HG02798 (cell line): Measurements from ENCODE around the gene TAP2.

Source experiments
- ATAC-seq: cut with Tn5 transposase; IDR thresholded peaks from one replicate; pipeline ENCODE4 v1.9.1; 2021; ENCODE audit warnings: mild to moderate bottlenecking; ENCODE audit not compliant: unreplicated experiment, poor library complexity

The TAP2 gene

DNA sequence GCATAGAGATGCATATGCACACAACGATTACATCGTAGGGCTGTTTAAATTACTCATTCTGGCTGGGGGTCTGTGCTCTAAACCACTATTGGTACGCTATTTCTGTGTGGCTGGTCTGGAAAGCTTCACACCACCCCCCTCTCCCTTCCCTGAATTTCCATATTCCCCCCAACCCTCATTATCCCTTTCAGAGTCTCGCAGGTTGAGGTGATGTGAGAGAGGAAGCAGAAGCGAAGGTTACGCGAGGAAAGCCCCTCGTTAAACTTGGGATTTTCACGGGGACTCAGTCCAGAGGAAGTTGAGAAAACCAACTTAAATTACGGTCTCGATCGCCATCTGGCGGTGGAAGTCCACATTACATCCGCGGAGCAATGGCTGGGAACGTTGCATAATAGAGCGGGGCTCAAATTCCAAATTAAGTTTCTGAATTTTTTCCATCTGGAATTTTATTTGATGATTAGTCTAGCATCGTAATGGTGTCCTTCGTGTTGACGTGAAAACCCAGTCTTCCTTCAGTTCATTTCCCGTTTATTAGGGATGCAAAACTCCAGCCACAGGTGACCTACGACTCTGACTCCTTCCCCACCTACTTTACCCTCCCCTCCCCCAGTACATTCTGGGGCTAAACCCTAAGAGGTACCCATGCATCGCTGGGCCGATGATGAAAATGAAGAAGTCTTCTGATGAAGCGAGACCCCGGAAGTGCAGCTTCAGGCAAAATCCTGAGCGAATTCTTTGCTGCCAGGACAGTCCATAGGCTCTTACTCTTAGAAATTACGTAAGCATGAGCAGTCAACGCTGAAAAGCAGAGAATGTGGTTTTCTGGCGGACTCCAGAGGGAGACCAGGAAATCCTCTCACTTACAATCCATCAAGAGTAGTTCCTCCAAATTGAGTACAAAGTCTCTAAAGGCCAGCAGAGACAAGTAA, 41.4 kb downstream of the TAP2 start:
- ATAC-seq, result no peak

DNA sequence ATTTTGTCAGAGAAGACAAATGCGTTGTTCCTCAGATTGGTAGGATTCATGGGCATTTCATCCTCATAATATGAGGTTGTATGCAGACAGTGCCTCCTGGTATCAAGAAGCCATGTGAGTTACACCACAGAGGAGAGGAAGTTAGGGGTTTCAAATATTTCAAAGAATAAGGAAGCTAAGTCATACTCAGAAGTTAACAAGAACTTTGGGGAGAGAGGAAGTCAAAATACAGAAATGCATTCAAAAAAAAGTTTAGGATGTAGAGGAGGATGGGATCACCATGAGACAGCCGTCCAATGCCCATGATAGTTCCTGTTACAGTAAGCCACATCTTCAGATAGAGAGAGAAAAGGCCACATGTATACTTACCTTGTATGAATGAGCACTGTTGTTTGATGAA, 44.0 kb downstream of the TAP2 start:
- ATAC-seq, result no peak

- no peak for ATAC-seq
These were observed 45.6 kb downstream of the TAP2 start for GRCh38 chr6:32792901-32793435.

DNA sequence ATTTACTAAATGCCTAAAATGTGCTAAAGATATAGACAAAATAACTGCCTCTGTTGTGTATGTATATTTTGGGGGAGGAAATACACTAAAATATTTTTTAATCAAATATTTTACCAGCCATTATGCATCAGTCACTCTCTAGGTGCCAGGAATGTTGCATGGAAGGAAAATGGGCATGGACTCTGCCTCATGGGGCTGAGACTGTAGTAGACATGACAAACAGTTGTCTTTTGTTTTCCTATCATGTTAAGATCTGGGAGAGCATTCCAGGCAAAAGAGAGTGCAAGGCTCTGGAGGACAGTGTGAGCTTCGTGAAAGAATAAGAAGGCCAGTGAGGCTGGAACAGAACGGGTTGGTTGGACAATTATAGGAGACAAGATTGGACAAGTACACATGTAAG, 48.2 kb downstream of the TAP2 start:
- ATAC-seq, result no peak
